NB4 (cell line): ENCODE measurements around the gene SSR1.

Experiments used
- CTCF ChIP-seq: IDR thresholded peaks from one replicate; pipeline ENCODE4 v1.5.1; 2012; ENCODE audit warnings: low read depth, low read length
- POLR2A ChIP-seq: IDR thresholded peaks from 2 replicates; pipeline ENCODE4 v1.6.1; 2011; ENCODE audit warnings: mild to moderate bottlenecking; ENCODE audit not compliant: insufficient read length; ENCODE audit errors: extremely low read depth

- TF ChIP-seq CTCF (no peak), POLR2A (no peak)
Measured at GRCh38 chr6:7309050-7309449, 3.9 kb downstream of the SSR1 start.
